GM23338 (cell line): Measurements from ENCODE around the gene WDR77. TPM values are rescaled to one million over a fixed set of nuclear protein-coding genes. Genes with fewer than 3 reads are reported as not detected.

Source experiments
- ATAC-seq: fragments of 200-7000 bp; cut with Tn5 transposase; 3 replicates; pipeline ENCODE4 v1.9.1; 2020
- DNase-seq: peaks from one replicate; pipeline ENCODE4 v3.0.0-alpha.2; 2015; ENCODE audit warnings: low spot score
- H2AFZ ChIP-seq: fragments of 200-600 bp; sonication (generic); 2 replicates; pipeline ENCODE4 v1.8.0; 2016; ENCODE audit warnings: antibody characterized with exemption, mild to moderate bottlenecking, moderate library complexity
- H3F3A ChIP-seq: fragments of 200-600 bp; sonication (generic); replicated peaks from 2 replicates; pipeline ENCODE4 v1.8.0; 2017; ENCODE audit warnings: antibody characterized with exemption, mixed run types, low read depth
- H3K27ac ChIP-seq: fragments of 200-600 bp; sonication (generic); 2 replicates; pipeline ENCODE4 v1.6.1; 2016; ENCODE audit warnings: low read depth
- H3K27me3 ChIP-seq: fragments of 200-600 bp; sonication (generic); 2 replicates; pipeline ENCODE4 v1.8.0; 2016; ENCODE audit warnings: mild to moderate bottlenecking, mixed run types, moderate library complexity; ENCODE audit not compliant: insufficient read depth
- H3K36me3 ChIP-seq: fragments of 200-600 bp; sonication (generic); 2 replicates; pipeline ENCODE4 v1.8.0; 2016; ENCODE audit warnings: mild to moderate bottlenecking; ENCODE audit not compliant: insufficient read depth
- H3K4me1 ChIP-seq: fragments of 200-600 bp; sonication (generic); 2 replicates; pipeline ENCODE4 v1.8.0; 2016; ENCODE audit warnings: mild to moderate bottlenecking, moderate library complexity; ENCODE audit not compliant: insufficient read depth
- H3K4me2 ChIP-seq: fragments of 200-600 bp; sonication (generic); 2 replicates; pipeline ENCODE4 v1.7.1; 2017; ENCODE audit warnings: mixed run types
- H3K4me3 ChIP-seq: fragments of 200-600 bp; sonication (generic); 2 replicates; pipeline ENCODE4 v1.6.1; 2016; ENCODE audit warnings: mixed run types
- H3K79me2 ChIP-seq: fragments of 200-600 bp; sonication (generic); replicated peaks from 2 replicates; pipeline ENCODE4 v1.8.0; 2017; ENCODE audit warnings: mild to moderate bottlenecking; ENCODE audit not compliant: insufficient read depth
- H3K9me2 ChIP-seq: fragments of 200-600 bp; sonication (generic); 2 replicates; pipeline ENCODE4 v1.8.0; 2017; ENCODE audit not compliant: insufficient read depth
- H4K20me1 ChIP-seq: fragments of 200-600 bp; sonication (generic); replicated peaks from 2 replicates; pipeline ENCODE4 v1.8.0; 2017; ENCODE audit warnings: mild to moderate bottlenecking; ENCODE audit not compliant: insufficient read depth
- H3K27ac Mint-ChIP-seq: 2 replicates; pipeline ENCODE4 v1.8.0; 2020; ENCODE audit warnings: inconsistent platforms, mild to moderate bottlenecking, moderate library complexity, mixed read lengths
- H3K27me3 Mint-ChIP-seq: 3 replicates; pipeline ENCODE4 v1.8.0; 2022; ENCODE audit warnings: low read depth, mild to moderate bottlenecking, moderate library complexity, mixed read lengths, inconsistent platforms; ENCODE audit not compliant: insufficient read depth, poor library complexity
- H3K36me3 Mint-ChIP-seq: 3 replicates; pipeline ENCODE4 v1.8.0; 2021; ENCODE audit warnings: low read depth, mild to moderate bottlenecking, inconsistent platforms, moderate library complexity, mixed read lengths
- H3K4me1 Mint-ChIP-seq: 3 replicates; pipeline ENCODE4 v1.8.0; 2020; ENCODE audit warnings: mild to moderate bottlenecking, inconsistent platforms, mixed read lengths
- H3K4me3 Mint-ChIP-seq: 3 replicates; pipeline ENCODE4 v1.8.0; 2021; ENCODE audit warnings: moderate library complexity, mild to moderate bottlenecking, inconsistent platforms, mixed read lengths
- H3K9me3 Mint-ChIP-seq: 3 replicates; pipeline ENCODE4 v1.8.0; 2020; ENCODE audit warnings: moderate library complexity, mild to moderate bottlenecking, inconsistent platforms, mixed read lengths
- CREB1 ChIP-seq: fragments of 250-450 bp; sonication (Bioruptor Pico); IDR thresholded peaks from 2 replicates; pipeline ENCODE4 v1.5.0; 2020; ENCODE audit warnings: low read depth, mild to moderate bottlenecking, moderate library complexity
- CTCF ChIP-seq, 2 experiments: fragments of 200-600 bp in 1 of 2; sonication (generic) in 1 of 2; conservative IDR thresholded peaks; 2 replicates each; pipeline versions ENCODE4 v1.5.1 to v1.6.1; 2016 to 2017; ENCODE audit warnings: antibody characterized with exemption in 2 of 2, low read depth in 2 of 2, mild to moderate bottlenecking in 2 of 2, moderate library complexity in 1 of 2
- ETS1 ChIP-seq: IDR thresholded peaks from 2 replicates; pipeline ENCODE4 v1.6.1; 2016; ENCODE audit warnings: antibody characterized with exemption
- JUNB ChIP-seq: IDR thresholded peaks from one replicate; pipeline ENCODE4 v1.6.1; 2016; ENCODE audit warnings: antibody characterized with exemption; ENCODE audit not compliant: unreplicated experiment
- REST ChIP-seq: IDR thresholded peaks from one replicate; pipeline ENCODE4 v1.6.1; 2018; ENCODE audit warnings: antibody characterized with exemption; ENCODE audit not compliant: unreplicated experiment
- ZNF114 ChIP-seq: fragments of 250-450 bp; sonication (Bioruptor Pico); IDR thresholded peaks from 2 replicates; pipeline ENCODE4 v1.5.0; 2020; ENCODE audit warnings: mild to moderate bottlenecking, moderate library complexity
- ZNF331 ChIP-seq: fragments of 250-450 bp; sonication (Bioruptor Pico); IDR thresholded peaks from 2 replicates; pipeline ENCODE4 v1.5.0; 2020; ENCODE audit warnings: low read depth, mild to moderate bottlenecking, moderate library complexity
- ZNF462 ChIP-seq: fragments of 250-450 bp; sonication (Bioruptor Pico); IDR thresholded peaks from 2 replicates; pipeline ENCODE4 v1.5.0; 2020; ENCODE audit warnings: mild to moderate bottlenecking, moderate library complexity
- polyA plus RNA-seq: library from polyadenylated mRNA; unstranded; fragments of >200 nt; fragmentation: Nextera tagmentation; extraction: Ambion mirVana; gene quantifications from 2 replicates; pipeline ENCODE4 v1.2.1, GENCODE V29; 2016
- total RNA-seq: library from RNA; depleted of rRNA; stranded (reverse); fragments of >200 nt; shearing (Covaris generic); gene quantifications from 2 replicates; pipeline ENCODE4 v1.2.3, GENCODE V29; 2014

The WDR77 gene
- total and polyA plus RNA-seq, 2 experiments from 2014 or later: 85.9 to 111 TPM

- no peak for TF ChIP-seq ZNF462 (CRISPR knock-in tag)
- TF ChIP-seq CREB1: no peak
- TF ChIP-seq JUNB: no peak
Measured at GRCh38 chr1:111490220-111490619, 41.2 kb upstream of the WDR77 start (continued).

- H3K27me3 ChIP-seq: no peaks in the 10 kb centered on the region
- no peaks in the 10 kb centered on the region for H4K20me1 ChIP-seq
- no peak overlapping the region for H3K27ac ChIP-seq
- Mint-ChIP-seq H3K27me3 (peaks cover 3% of the 10 kb centered on the region), H3K36me3 (no peaks in the 10 kb centered on the region), H3K4me1 (peaks cover 5% of the 10 kb centered on the region; the same call in 2 of the 3 replicates), H3K27ac (no peak overlapping the region), H3K9me3 (no peaks in the 10 kb centered on the region; the same call in 2 of the 3 replicates), H3K4me3 (no peak overlapping the region)
- peaks cover 5% of the 10 kb centered on the region; the same call in 1 of the 2 replicates for H3K9me2 ChIP-seq
- H3K79me2 ChIP-seq: no peaks in the 10 kb centered on the region
- H2AFZ ChIP-seq: no peak overlapping the region
- H3K4me2 ChIP-seq: no peak overlapping the region
- H3F3A ChIP-seq: no peaks in the 10 kb centered on the region
- H3K4me1 ChIP-seq: no peaks in the 10 kb centered on the region
- ATAC-seq (no peak), DNase-seq (no peak)
- TF ChIP-seq ZNF114 (CRISPR knock-in tag) (no peak), JUNB (no peak), REST (no peak), ETS1 (no peak), ZNF331 (CRISPR knock-in tag) (no peak), CTCF (conservative IDR thresholded peaks at IDR 0.05; ENCODE audit: low read depth in 2 of 2) (no peak)
- H3K4me3 ChIP-seq: no peak overlapping the region
- no peaks in the 10 kb centered on the region for H3K36me3 ChIP-seq
Measured at GRCh38 chr1:111489604-111490003, 40.5 kb upstream of the WDR77 start.
